ENCODE results near the gene FGF11. TPM values are rescaled to one million over a fixed set of nuclear protein-coding genes. Genes with fewer than 3 reads are reported as not detected.

FGF11 gene
- total RNA-seq, 1 donor from 2014 or later, result 22.4 TPM

- FAIRE-seq, result peak; percentile 5
- Mint-ChIP-seq H3K27me3 (ENCODE audit: low read depth, unreplicated experiment) (peaks cover 8% of the 10 kb centered on the region), H3K9me3 (ENCODE audit: unreplicated experiment) (peaks cover 7% of the 10 kb centered on the region), H3K36me3 (ENCODE audit: low read depth, unreplicated experiment) (peaks cover 26% of the 10 kb centered on the region), H3K4me1 (ENCODE audit: low read depth, unreplicated experiment) (peaks cover 13% of the 10 kb centered on the region), H3K27ac (ENCODE audit: unreplicated experiment) (no peak overlapping the region), H3K4me3 (ENCODE audit: unreplicated experiment) (peak overlapping the region; percentile 54)
- Histone ChIP-seq H3K9ac (ENCODE audit: low read length) (no peak overlapping the region), H4K20me1 (ENCODE audit: insufficient read depth, low read length) (peaks cover 3% of the 10 kb centered on the region), H3K4me1 (ENCODE audit: insufficient read depth, low read length) (peaks cover 18% of the 10 kb centered on the region), H3K27me3 (ENCODE audit: insufficient read depth, low read length) (peaks cover 39% of the 10 kb centered on the region), H3K36me3 (ENCODE audit: insufficient read depth, low read length) (no peaks in the 10 kb centered on the region), H2AFZ (ENCODE audit: low read depth, low read length) (no peak overlapping the region), H3K79me2 (ENCODE audit: insufficient read depth, low read length) (no peaks in the 10 kb centered on the region), H3K9me3 (ENCODE audit: insufficient read depth, low read depth, low read length) (no peaks in the 10 kb centered on the region), H3K4me3 (ENCODE audit: insufficient read depth, low read depth, low read length) (no peak overlapping the region), H3K4me2 (ENCODE audit: low read length) (peak overlapping the region; percentile 6), H3K27ac (ENCODE audit: low read depth, low read length) (no peak overlapping the region)
- DNase-seq (ENCODE audit: low read depth), result peak; percentile 57
- no peak for TF ChIP-seq EZH2 (IDR thresholded peaks at IDR 0.05; ENCODE audit: insufficient read depth, low read length)
- TF ChIP-seq, protein P1, sequence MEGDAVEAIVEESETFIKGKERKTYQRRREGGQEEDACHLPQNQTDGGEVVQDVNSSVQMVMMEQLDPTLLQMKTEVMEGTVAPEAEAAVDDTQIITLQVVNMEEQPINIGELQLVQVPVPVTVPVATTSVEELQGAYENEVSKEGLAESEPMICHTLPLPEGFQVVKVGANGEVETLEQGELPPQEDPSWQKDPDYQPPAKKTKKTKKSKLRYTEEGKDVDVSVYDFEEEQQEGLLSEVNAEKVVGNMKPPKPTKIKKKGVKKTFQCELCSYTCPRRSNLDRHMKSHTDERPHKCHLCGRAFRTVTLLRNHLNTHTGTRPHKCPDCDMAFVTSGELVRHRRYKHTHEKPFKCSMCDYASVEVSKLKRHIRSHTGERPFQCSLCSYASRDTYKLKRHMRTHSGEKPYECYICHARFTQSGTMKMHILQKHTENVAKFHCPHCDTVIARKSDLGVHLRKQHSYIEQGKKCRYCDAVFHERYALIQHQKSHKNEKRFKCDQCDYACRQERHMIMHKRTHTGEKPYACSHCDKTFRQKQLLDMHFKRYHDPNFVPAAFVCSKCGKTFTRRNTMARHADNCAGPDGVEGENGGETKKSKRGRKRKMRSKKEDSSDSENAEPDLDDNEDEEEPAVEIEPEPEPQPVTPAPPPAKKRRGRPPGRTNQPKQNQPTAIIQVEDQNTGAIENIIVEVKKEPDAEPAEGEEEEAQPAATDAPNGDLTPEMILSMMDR (IDR thresholded peaks at IDR 0.05; ENCODE audit: insufficient read depth, low read depth, low read length), result no peak
These were observed 4.5 kb downstream of the FGF11 start for GRCh38 chr17:7443499-7444485.

DNA sequence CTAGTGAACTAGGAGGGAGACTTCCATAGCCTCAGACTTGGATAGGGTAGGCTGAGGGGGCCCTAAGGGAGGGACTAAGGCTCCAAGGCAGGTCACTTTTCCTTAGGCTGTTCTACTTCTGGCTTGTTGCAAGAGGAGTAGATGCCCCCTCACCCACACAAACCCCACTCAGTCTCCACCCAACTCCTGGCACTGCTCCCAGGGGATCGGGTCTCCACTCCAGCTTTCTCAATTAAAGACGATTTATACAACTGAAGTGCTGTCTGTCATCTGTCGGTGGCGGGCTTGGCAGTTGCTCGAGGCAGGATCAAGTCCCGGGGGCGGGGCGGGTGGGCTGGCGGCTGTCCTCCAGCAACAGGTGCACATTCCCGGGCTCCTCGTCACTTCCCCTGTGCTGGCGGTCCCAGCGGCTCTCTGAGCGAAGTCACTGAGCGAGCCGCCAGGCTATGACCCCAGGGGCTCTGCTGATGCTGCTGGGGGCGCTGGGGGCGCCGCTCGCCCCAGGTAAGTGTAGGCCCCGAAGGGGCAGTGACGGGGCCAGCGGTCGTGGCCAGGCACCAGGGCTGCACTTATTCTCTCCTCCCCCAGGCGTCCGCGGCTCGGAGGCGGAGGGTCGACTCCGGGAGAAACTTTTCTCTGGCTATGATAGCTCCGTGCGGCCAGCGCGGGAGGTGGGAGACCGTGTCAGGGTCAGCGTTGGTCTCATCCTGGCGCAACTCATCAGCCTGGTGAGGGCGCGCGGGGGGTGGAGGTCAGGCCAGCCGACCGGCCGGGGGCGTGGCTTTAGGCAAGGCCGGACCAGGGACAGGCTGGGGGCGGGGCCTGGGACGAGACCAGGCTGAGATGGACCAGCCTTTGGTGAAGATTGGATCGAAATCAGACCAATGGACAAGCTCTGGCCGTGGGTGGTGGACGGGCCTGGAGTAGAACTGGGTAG is 5.6 kb downstream of the FGF11 start, which contains the start of gene CHRNB1:
TSS of gene CHRNB1 (plus strand) at position 380 of the 937 bp plus-strand sequence. CDS start at position 447, 67 bp downstream.
- Mint-ChIP-seq H3K4me3 (ENCODE audit: unreplicated experiment) (peak within 1 kb of the TSS; percentile 73), H3K4me1 (ENCODE audit: low read depth, unreplicated experiment) (peaks cover 9% of the 10 kb centered on the region), H3K9me3 (ENCODE audit: unreplicated experiment) (peaks cover 7% of the 10 kb centered on the region), H3K36me3 (ENCODE audit: low read depth, unreplicated experiment) (peaks cover 25% of the 10 kb centered on the region), H3K27me3 (ENCODE audit: low read depth, unreplicated experiment) (peaks cover 8% of the 10 kb centered on the region), H3K27ac (ENCODE audit: unreplicated experiment) (peak within 1 kb of the TSS; percentile 50)
- no peak within 1 kb of the TSS for H3K9ac ChIP-seq (ENCODE audit: low read length)
- H4K20me1 ChIP-seq (ENCODE audit: insufficient read depth, low read length), result no peaks in the 10 kb centered on the region
- H3K4me2 ChIP-seq (ENCODE audit: low read length), result peak within 1 kb of the TSS; percentile 83
- DNase-seq (ENCODE audit: low read depth), result no peak
- H3K4me3 ChIP-seq (ENCODE audit: insufficient read depth, low read depth, low read length), result peak within 1 kb of the TSS; percentile 54
- peaks cover 30% of the 10 kb centered on the region for H3K27me3 ChIP-seq (ENCODE audit: insufficient read depth, low read length)
- H2AFZ ChIP-seq (ENCODE audit: low read depth, low read length), result peak within 1 kb of the TSS; percentile 63
- no peaks in the 10 kb centered on the region for H3K9me3 ChIP-seq (ENCODE audit: insufficient read depth, low read depth, low read length)
- no peak for TF ChIP-seq EZH2 (IDR thresholded peaks at IDR 0.05; ENCODE audit: insufficient read depth, low read length)
- TF ChIP-seq, protein P1 (IDR thresholded peaks at IDR 0.05; ENCODE audit: insufficient read depth, low read depth, low read length), result no peak
- H3K36me3 ChIP-seq (ENCODE audit: insufficient read depth, low read length), result no peaks in the 10 kb centered on the region
- H3K4me1 ChIP-seq (ENCODE audit: insufficient read depth, low read length), result peaks cover 18% of the 10 kb centered on the region
- no peak within 1 kb of the TSS for H3K27ac ChIP-seq (ENCODE audit: low read depth, low read length)
- no peaks in the 10 kb centered on the region for H3K79me2 ChIP-seq (ENCODE audit: insufficient read depth, low read length)
- FAIRE-seq, result no peak
